GM12878 (cell line): ENCODE data around the gene SERPINE1. TPM values are rescaled to one million over a fixed set of nuclear protein-coding genes. Genes with fewer than 3 reads are reported as not detected.

Source experiments
- ATAC-seq: fragments of 200-7000 bp; cut with Tn5 transposase; 3 replicates; pipeline ENCODE4 v1.9.1; 2020; ENCODE audit warnings: mild to moderate bottlenecking, moderate library complexity
- BruUV-seq: library from RNA; stranded (reverse); fragments of 400-500 nt; replicated peaks from 2 replicates; lab custom pipeline; 2021; lab: Mats Ljungman, UMichigan
- CTCF ChIA-PET: fragments of 300-600 bp; sonication (Branson Sonifier 250); formaldehyde crosslinking; extraction: SDS; loops from one replicate; lab custom pipeline; 2021; ENCODE audit warnings: inconsistent platforms; lab: Yijun Ruan, JAX
- POLR2A ChIA-PET: fragments of 350-600 bp; formaldehyde crosslinking; extraction: SDS; loops from one replicate; lab custom pipeline; 2021; ENCODE audit warnings: inconsistent platforms; lab: Charles Lee
- RAD21 ChIA-PET: fragments of 300-600 bp; sonication (Branson Sonifier 250); formaldehyde crosslinking; loops from one replicate; lab custom pipeline; 2023; ENCODE audit warnings: antibody characterized with exemption; ENCODE audit not compliant: unreplicated experiment; lab: Charles Lee
- SMC1A ChIA-PET: fragments of 300-600 bp; sonication (Branson Sonifier 250); formaldehyde crosslinking; loops from one replicate; lab custom pipeline; 2023; ENCODE audit not compliant: unreplicated experiment, uncharacterized antibody; lab: Charles Lee
- DNase-seq: peaks from one replicate; pipeline ENCODE4 v3.0.0-alpha.2; 2011; ENCODE audit warnings: low read depth, low spot score
- FAIRE-seq: peaks from 3 replicates; lab custom pipeline; 2011; peaks lifted over from hg19 to GRCh38; lab: Jason Lieb, UNC
- H2AFZ ChIP-seq: 2 replicates; pipeline ENCODE4 v1.6.0; 2011; ENCODE audit warnings: low read depth, low read length, control low read depth; ENCODE audit not compliant: control insufficient read depth
- H3K27ac ChIP-seq: 2 replicates; pipeline ENCODE4 v1.5.1; 2011; ENCODE audit warnings: control low read depth; ENCODE audit not compliant: control insufficient read depth, insufficient read depth
- H3K27me3 ChIP-seq, 2 experiments: replicated peaks in 1 of 2; 2 replicates each; pipeline versions ENCODE4 v1.6.0 to v1.6.1; 2011; ENCODE audit warnings: low read length in 1 of 2; ENCODE audit not compliant: control insufficient read depth in 2 of 2, insufficient read depth in 2 of 2
- H3K36me3 ChIP-seq, 2 experiments: 2 replicates each; pipeline ENCODE4 v1.5.1; 2011; ENCODE audit warnings: low read length in 1 of 2; ENCODE audit not compliant: control insufficient read depth in 2 of 2, insufficient read depth in 2 of 2
- H3K4me1 ChIP-seq: 2 replicates; pipeline ENCODE4 v1.6.1; 2011; ENCODE audit warnings: mild to moderate bottlenecking, low read length, moderate library complexity, mixed read lengths; ENCODE audit not compliant: control insufficient read depth, insufficient read depth
- H3K4me2 ChIP-seq: 2 replicates; pipeline ENCODE4 v1.6.0; 2011; ENCODE audit warnings: control low read depth; ENCODE audit not compliant: control insufficient read depth, insufficient read depth
- H3K4me3 ChIP-seq: fragments of 200-600 bp; sonication (generic); 2 replicates; pipeline ENCODE4 v1.5.1; 2016
- H3K79me2 ChIP-seq: 2 replicates; pipeline ENCODE4 v1.6.0; 2011; ENCODE audit warnings: low read length; ENCODE audit not compliant: control insufficient read depth, insufficient read depth
- H3K9ac ChIP-seq: 2 replicates; pipeline ENCODE4 v1.8.0; 2011; ENCODE audit warnings: low read length, control low read depth, mixed read lengths; ENCODE audit not compliant: control insufficient read depth, insufficient read depth
- H3K9me3 ChIP-seq: replicated peaks from 3 replicates; pipeline ENCODE4 v1.5.1; 2011; ENCODE audit warnings: mild to moderate bottlenecking, low read length; ENCODE audit not compliant: control insufficient read depth, insufficient read depth
- H4K20me1 ChIP-seq: 2 replicates; pipeline ENCODE4 v1.6.0; 2011; ENCODE audit not compliant: control insufficient read depth, insufficient read depth
- HDAC6 ChIP-seq: fragments of 200-600 bp; sonication (generic); IDR thresholded peaks from one replicate; pipeline ENCODE4 v1.8.0; 2017; ENCODE audit warnings: antibody characterized with exemption; ENCODE audit not compliant: unreplicated experiment
- SIX5 ChIP-seq: IDR thresholded peaks from 2 replicates; pipeline ENCODE4 v1.6.1; 2011; ENCODE audit warnings: mild to moderate bottlenecking, low read depth, low read length, moderate library complexity; ENCODE audit not compliant: severe bottlenecking
- ZNF384 ChIP-seq: IDR thresholded peaks from 2 replicates; pipeline ENCODE4 v1.6.1; 2012; ENCODE audit warnings: low read depth, mild to moderate bottlenecking, low read length, improper control_type of control experiment, borderline replicate concordance
- WGBS: methylation state at CpG from one replicate; pipeline ENCODE4 v1.1.6; 2016; ENCODE audit warnings: low lambda C conversion rate; ENCODE audit not compliant: insufficient replicate concordance, insufficient coverage; ENCODE audit errors: missing lambda C conversion rate; 5-methylcytosine and 5-hydroxymethylcytosine counted together
- in situ Hi-C: fragments of 300-500 bp; cut with MboI; formaldehyde crosslinking; loops from 9 replicates; pipeline ENCODE4 v1.14.3; 2018; ENCODE audit warnings: mixed read lengths
- intact Hi-C: fragments of 100-400 bp; cut with micrococcal nuclease; formaldehyde crosslinking; loops from one replicate; pipeline ENCODE4 v1.14.2; 2022; ENCODE audit not compliant: unreplicated experiment
- polyA plus RNA-seq, 11 experiments: library from polyadenylated mRNA; depleted of rRNA in 4 of 11; unstranded in 6 of 11; stranded (reverse) in 5 of 11; fragments of >200 nt; fragmentation: Nextera tagmentation in 4 of 11; fragmentation: Illumina TruSeq in 1 of 11; extraction: Ambion mirVana in 4 of 11; extraction: Trizol in 1 of 11; gene quantifications; 1 replicate in 1 of 11; 2 replicates in 10 of 11; pipeline versions ENCODE4 v1.2.1 to v1.2.3, GENCODE V29; 2011 to 2016; ENCODE audit warnings: inconsistent platforms in 2 of 11, missing spikeins in 2 of 11, low read depth in 1 of 11
- total RNA-seq, 4 experiments: library from RNA; depleted of rRNA in 3 of 4; stranded (reverse); fragments of >200 nt in 3 of 4; fragmentation: Illumina TruSeq in 1 of 4; extraction: Trizol in 1 of 4; gene quantifications; 2 replicates each; pipeline versions ENCODE4 v1.2.1 to v1.2.3, GENCODE V29; 2013 to 2021
- TF ChIP-seq, protein P1 (sequence below): fragments of 450-650 bp; IDR thresholded peaks from 2 replicates; pipeline ENCODE4 v1.6.1; 2017; ENCODE audit warnings: antibody characterized with exemption, mild to moderate bottlenecking, moderate library complexity

The SERPINE1 gene
- total and polyA plus RNA-seq, 10 of the 15 experiments (the other 5 are each of a cell fraction or from before 2014, with no cell fraction given): 0.20 to 2.4 (median 0.44) TPM

DNA sequence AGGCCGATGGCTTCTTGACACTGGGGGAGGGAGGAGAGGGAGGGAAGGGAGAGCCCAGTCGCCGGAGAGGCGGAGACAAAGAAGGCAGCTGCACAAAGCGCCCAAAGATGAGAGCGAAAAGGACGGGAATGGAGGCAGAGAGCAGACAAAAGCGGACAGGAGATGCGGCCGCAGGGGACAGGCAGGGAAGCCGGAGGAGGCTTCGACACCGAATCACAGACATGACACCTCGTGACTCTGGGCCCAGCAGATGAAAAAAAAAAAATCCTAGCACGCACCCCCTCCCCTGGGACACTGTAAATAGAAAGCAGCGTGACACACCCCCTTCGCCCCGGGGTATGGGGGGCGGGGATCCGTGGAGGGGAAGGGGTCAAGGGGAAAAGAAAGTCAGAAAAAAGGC is 52.2 kb downstream of the SERPINE1 start:
- FAIRE-seq: no peak
- ChIA-PET SMC1A (no interaction called here), CTCF (interaction anchor here (0.8 to 1.9 kb wide), 2 partner anchors 14 to 35 kb away, joined by 3 to 6 read pairs; no protein-coding TSS in a partner anchor), RAD21 (no interaction called here), POLR2A (interaction anchor here (0.6 kb wide), 1 partner anchor 99 kb away, joined by 7 read pairs; no protein-coding TSS in a partner anchor)
- BruUV-seq: no TSS peak
- Histone ChIP-seq H3K9ac (no peak overlapping the region), H3K9me3 (no peaks in the 10 kb centered on the region), H3K4me3 (no peak overlapping the region), H3K36me3 (no peaks in the 10 kb centered on the region), H2AFZ (no peak overlapping the region), H3K27me3 (peaks cover 8 to 14% of the 10 kb centered on the region in 2 experiments), H4K20me1 (no peaks in the 10 kb centered on the region), H3K4me1 (no peaks in the 10 kb centered on the region), H3K79me2 (no peaks in the 10 kb centered on the region), H3K4me2 (no peak overlapping the region), H3K27ac (no peak overlapping the region)
- TF ChIP-seq SIX5 (no peak), HDAC6 (no peak), ZNF384 (peak; percentile 56; the same call in 1 of the 2 replicates)
- TF ChIP-seq, protein P1, sequence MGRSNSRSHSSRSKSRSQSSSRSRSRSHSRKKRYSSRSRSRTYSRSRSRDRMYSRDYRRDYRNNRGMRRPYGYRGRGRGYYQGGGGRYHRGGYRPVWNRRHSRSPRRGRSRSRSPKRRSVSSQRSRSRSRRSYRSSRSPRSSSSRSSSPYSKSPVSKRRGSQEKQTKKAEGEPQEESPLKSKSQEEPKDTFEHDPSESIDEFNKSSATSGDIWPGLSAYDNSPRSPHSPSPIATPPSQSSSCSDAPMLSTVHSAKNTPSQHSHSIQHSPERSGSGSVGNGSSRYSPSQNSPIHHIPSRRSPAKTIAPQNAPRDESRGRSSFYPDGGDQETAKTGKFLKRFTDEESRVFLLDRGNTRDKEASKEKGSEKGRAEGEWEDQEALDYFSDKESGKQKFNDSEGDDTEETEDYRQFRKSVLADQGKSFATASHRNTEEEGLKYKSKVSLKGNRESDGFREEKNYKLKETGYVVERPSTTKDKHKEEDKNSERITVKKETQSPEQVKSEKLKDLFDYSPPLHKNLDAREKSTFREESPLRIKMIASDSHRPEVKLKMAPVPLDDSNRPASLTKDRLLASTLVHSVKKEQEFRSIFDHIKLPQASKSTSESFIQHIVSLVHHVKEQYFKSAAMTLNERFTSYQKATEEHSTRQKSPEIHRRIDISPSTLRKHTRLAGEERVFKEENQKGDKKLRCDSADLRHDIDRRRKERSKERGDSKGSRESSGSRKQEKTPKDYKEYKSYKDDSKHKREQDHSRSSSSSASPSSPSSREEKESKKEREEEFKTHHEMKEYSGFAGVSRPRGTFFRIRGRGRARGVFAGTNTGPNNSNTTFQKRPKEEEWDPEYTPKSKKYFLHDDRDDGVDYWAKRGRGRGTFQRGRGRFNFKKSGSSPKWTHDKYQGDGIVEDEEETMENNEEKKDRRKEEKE: no peak
- in situ Hi-C loops: no loop called here
- DNase-seq: no peak
- no peak for ATAC-seq
- WGBS: 3% methylated on average over 15 of the region's 20 CpGs
- intact Hi-C loops: no loop called here
